Lower leg skin (tissue), 4 donors: ENCODE results near the gene CDH13. TPM values are rescaled to one million over a fixed set of nuclear protein-coding genes. Genes with fewer than 3 reads are reported as not detected.

ENCODE experiments used
- DNase-seq, 2 donors: peaks; one replicate each; pipeline ENCODE4 v3.0.0-alpha.2; 2019; ENCODE audit warnings: low spot score in 2 of 2
- H3K4me3 ChIP-seq: fragments of 200-600 bp; sonication (generic); 2 replicates; pipeline ENCODE4 v1.5.1; 2017; ENCODE audit warnings: mild to moderate bottlenecking, low read depth; ENCODE audit not compliant: poor library complexity, severe bottlenecking
- CTCF ChIP-seq, 3 donors: fragments of 450-650 bp; IDR thresholded peaks; one replicate each; pipeline ENCODE4 v1.5.1; 2016; ENCODE audit warnings: antibody characterized with exemption in 3 of 3, mild to moderate bottlenecking in 3 of 3, moderate library complexity in 2 of 3
- POLR2A ChIP-seq, 2 donors: fragments of 450-650 bp; IDR thresholded peaks; one replicate each; pipeline ENCODE4 v1.6.1; 2016 to 2017; ENCODE audit warnings: antibody characterized with exemption in 2 of 2, mild to moderate bottlenecking in 1 of 2, moderate library complexity in 1 of 2
- WGBS, 2 donors: methylation state at CpG; one replicate each; pipeline ENCODE4 v1.1.5; 2018; 5-methylcytosine and 5-hydroxymethylcytosine counted together
- intact Hi-C: fragments of 100-400 bp; cut with DNase I; formaldehyde crosslinking; loops from one replicate; pipeline ENCODE4 v1.15.0; 2023; ENCODE audit warnings: low total_unique reads
- total RNA-seq, 4 donors: library from RNA; depleted of rRNA; stranded (reverse); fragments of >200 nt; gene quantifications; one replicate each; pipeline ENCODE4 v1.1.0, GENCODE V29; 2016

The CDH13 gene
- total RNA-seq, 4 donors from 2014 or later: 102 to 246 (median 155) TPM

GRCh38 chr16:83002351-83003334 lies 375.9 kb downstream of the CDH13 start:
- peak in 1 of 2 donors; percentile 7 for DNase-seq
- H3K4me3 ChIP-seq: no peak overlapping the region
- intact Hi-C loops: no loop called here
- TF ChIP-seq POLR2A (IDR thresholded peaks at IDR 0.05) (no peak), CTCF (IDR thresholded peaks at IDR 0.05) (no peak)
- 88 to 89% methylated on average over 8 of the region's 8 CpGs for WGBS, 2 donors

- peak in 1 of 2 donors; percentile 23 for DNase-seq
- intact Hi-C loops: no loop called here
- TF ChIP-seq POLR2A (IDR thresholded peaks at IDR 0.05) (no peak), CTCF (IDR thresholded peaks at IDR 0.05) (no peak)
- H3K4me3 ChIP-seq: no peak overlapping the region
- 80 to 83% methylated on average over 4 of the region's 4 CpGs for WGBS, 2 donors
Measured at GRCh38 chr16:83004868-83005652, 378.3 kb downstream of the CDH13 start.

GRCh38 chr16:83005653-83006160 lies 378.9 kb downstream of the CDH13 start:
- H3K4me3 ChIP-seq: no peak overlapping the region
- TF ChIP-seq POLR2A (IDR thresholded peaks at IDR 0.05) (no peak), CTCF (IDR thresholded peaks at IDR 0.05) (no peak)
- DNase-seq: no peak
- 90 to 91% methylated on average over 1 of the region's 1 CpG for WGBS, 2 donors
- intact Hi-C loops: no loop called here

- 84 to 92% methylated on average over 15 of the region's 15 CpGs for WGBS, 2 donors
- peak in 1 of 2 donors; percentile 57 for DNase-seq
- no peak for TF ChIP-seq POLR2A (IDR thresholded peaks at IDR 0.05)
- TF ChIP-seq CTCF (IDR thresholded peaks at IDR 0.05): no peak
- H3K4me3 ChIP-seq: no peak overlapping the region
- intact Hi-C loops: no loop called here
Measured at GRCh38 chr16:83010776-83011720, 384.3 kb downstream of the CDH13 start.

- TF ChIP-seq CTCF (IDR thresholded peaks at IDR 0.05): no peak
- TF ChIP-seq POLR2A (IDR thresholded peaks at IDR 0.05): no peak
- no peak overlapping the region for H3K4me3 ChIP-seq
- intact Hi-C loops: no loop called here
- DNase-seq: no peak
- WGBS, 2 donors: 91 to 94% methylated on average over 2 of the region's 2 CpGs
Measured at GRCh38 chr16:83011939-83012338, 385.2 kb downstream of the CDH13 start.
